ENCODE results near the gene SPATS2L.

- TF ChIP-seq CTCF (IDR thresholded peaks at IDR 0.05; ENCODE audit: insufficient read depth, low read depth, low read length) (no peak), EZH2 (IDR thresholded peaks at IDR 0.05; ENCODE audit: insufficient read depth, low read length) (no peak)
Observed at GRCh38 chr2:200467806-200468681, 161.6 kb downstream of the SPATS2L start.
